ENCODE measurements around the gene BFSP2.

DNA sequence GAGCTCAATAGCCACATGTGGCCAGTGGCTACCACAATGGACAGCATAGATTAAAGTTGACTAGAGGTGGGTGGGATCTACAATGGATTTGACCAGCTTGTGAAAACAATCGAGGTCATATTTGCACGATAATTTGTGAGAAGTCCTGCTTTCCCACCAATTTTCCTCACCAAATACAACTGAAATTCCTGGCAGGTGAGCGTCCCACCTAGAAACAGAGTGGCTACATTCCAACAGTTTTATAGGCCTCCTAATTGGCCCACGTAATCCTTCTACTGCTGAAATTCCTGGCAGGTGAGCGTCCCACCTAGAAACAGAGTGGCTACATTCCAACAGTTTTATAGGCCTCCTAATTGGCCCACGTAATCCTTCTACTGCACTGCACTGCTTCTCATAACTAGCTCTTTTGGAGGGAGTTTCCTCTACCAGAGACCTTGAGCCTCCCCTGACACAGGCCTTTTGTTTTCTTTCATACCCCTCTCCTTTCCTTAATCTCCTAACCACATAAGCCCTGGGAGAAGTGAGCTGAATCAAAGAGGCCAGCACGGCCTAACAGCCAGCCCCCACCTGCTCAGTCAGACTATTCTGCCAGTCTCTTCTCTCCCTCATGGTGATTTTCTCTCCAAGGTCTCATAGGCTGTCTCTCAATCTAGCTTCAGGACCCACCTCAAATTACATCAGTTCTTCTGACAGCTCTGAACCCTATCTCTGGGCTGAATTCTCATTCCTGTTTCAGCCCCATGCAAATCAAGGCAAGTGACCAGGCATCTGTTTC lies 80.2 kb downstream of the BFSP2 start:
- TF ChIP-seq CTCF (IDR thresholded peaks at IDR 0.05; ENCODE audit: low read length) (no peak), EZH2 (optimal IDR thresholded peaks at IDR 0.05; ENCODE audit: low read depth, low read length) (no peak), EZH2phosphoT487 (IDR thresholded peaks at IDR 0.05; ENCODE audit: low read length) (no peak)

All from MM.1S (cell line).